CD14-positive monocyte (primary cell): Measurements from ENCODE around the gene CSTPP1. TPM values are rescaled to one million over a fixed set of nuclear protein-coding genes. Genes with fewer than 3 reads are reported as not detected.

Experiments
- DNase-seq, 3 donors: peaks; one replicate each; pipeline ENCODE4 v3.0.0-alpha.2; 2011 to 2022
- H2AFZ ChIP-seq: 2 replicates; pipeline ENCODE4 v1.6.0; 2012; ENCODE audit warnings: mild to moderate bottlenecking, low read depth, low read length, inconsistent platforms; ENCODE audit not compliant: insufficient read depth, poor library complexity, severe bottlenecking
- H3K27ac ChIP-seq, 2 donors: 1 replicate in 1 of 2; 2 replicates in 1 of 2; pipeline ENCODE4 v1.5.1; 2012 to 2013; ENCODE audit warnings: low read length in 2 of 2, control low read depth in 1 of 2, inconsistent platforms in 1 of 2, low read depth in 1 of 2, mild to moderate bottlenecking in 1 of 2
- H3K27me3 ChIP-seq, 2 donors: one replicate each; pipeline versions ENCODE4 v1.6.0 to v1.6.1; 2011 to 2013; ENCODE audit warnings: low read length in 2 of 2; ENCODE audit not compliant: control insufficient read depth in 2 of 2, insufficient read depth in 2 of 2
- H3K36me3 ChIP-seq, 2 donors: replicated peaks in 1 of 2; 1 replicate in 1 of 2; 2 replicates in 1 of 2; pipeline versions ENCODE4 v1.5.1 to v1.6.1; 2012 to 2013; ENCODE audit warnings: low read length in 2 of 2, control low read depth in 1 of 2, inconsistent platforms in 1 of 2, mild to moderate bottlenecking in 1 of 2; ENCODE audit not compliant: insufficient read depth in 2 of 2, control insufficient read depth in 1 of 2
- H3K4me1 ChIP-seq, 2 donors: 1 replicate in 1 of 2; 2 replicates in 1 of 2; pipeline versions ENCODE4 v1.5.1 to v1.6.1; 2012 to 2013; ENCODE audit warnings: low read length in 2 of 2, control low read depth in 1 of 2, inconsistent platforms in 1 of 2, mild to moderate bottlenecking in 1 of 2, moderate library complexity in 1 of 2; ENCODE audit not compliant: insufficient read depth in 2 of 2, control insufficient read depth in 1 of 2
- H3K4me2 ChIP-seq: replicated peaks from 2 replicates; pipeline ENCODE3; 2012; ENCODE audit warnings: low read length, moderate library complexity, mild to moderate bottlenecking; ENCODE audit not compliant: poor library complexity, severe bottlenecking; ENCODE audit errors: extremely low read depth
- H3K4me3 ChIP-seq, 3 experiments: fragments of 200-600 bp in 1 of 3; sonication (generic) in 1 of 3; replicated peaks in 1 of 3; 1 replicate in 2 of 3; 2 replicates in 1 of 3; pipeline ENCODE4 v1.5.1; 2011 to 2013; ENCODE audit warnings: low read length in 3 of 3, mild to moderate bottlenecking in 3 of 3, control low read depth in 2 of 3, low read depth in 2 of 3, inconsistent platforms in 1 of 3, moderate library complexity in 1 of 3
- H3K79me2 ChIP-seq: 2 replicates; pipeline ENCODE4 v1.6.0; 2012; ENCODE audit warnings: mild to moderate bottlenecking, control low read depth, inconsistent platforms, low read length, moderate library complexity; ENCODE audit not compliant: insufficient read depth
- H3K9ac ChIP-seq: 2 replicates; pipeline ENCODE4 v1.6.0; 2017; ENCODE audit warnings: low read length, mild to moderate bottlenecking; ENCODE audit not compliant: insufficient read depth, poor library complexity, severe bottlenecking
- H3K9me3 ChIP-seq, 2 donors: replicated peaks in 1 of 2; 1 replicate in 1 of 2; 2 replicates in 1 of 2; pipeline versions ENCODE4 v1.5.1 to v1.6.1; 2012 to 2013; ENCODE audit warnings: low read length in 2 of 2, control low read depth in 1 of 2; ENCODE audit not compliant: control insufficient read depth in 1 of 2, insufficient read depth in 1 of 2
- H4K20me1 ChIP-seq: 2 replicates; pipeline ENCODE4 v1.6.0; 2012; ENCODE audit warnings: mild to moderate bottlenecking, low read length, control low read depth, moderate library complexity; ENCODE audit not compliant: insufficient read depth
- H3K27ac Mint-ChIP-seq, 7 donors: one replicate each; pipeline ENCODE4 v1.8.0; 2020; ENCODE audit warnings: mild to moderate bottlenecking in 7 of 7, mixed read lengths in 7 of 7, moderate library complexity in 6 of 7, inconsistent platforms in 2 of 7
- H3K27me3 Mint-ChIP-seq, 3 donors: one replicate each; pipeline ENCODE4 v1.8.0; 2021 to 2022; ENCODE audit warnings: low read depth in 3 of 3, mild to moderate bottlenecking in 3 of 3, mixed read lengths in 3 of 3, moderate library complexity in 3 of 3, inconsistent platforms in 1 of 3
- H3K36me3 Mint-ChIP-seq, 2 donors: one replicate each; pipeline ENCODE4 v1.8.0; 2020; ENCODE audit warnings: mixed read lengths in 2 of 2, inconsistent platforms in 1 of 2, mild to moderate bottlenecking in 1 of 2
- H3K4me1 Mint-ChIP-seq: one replicate; pipeline ENCODE4 v1.8.0; 2020; ENCODE audit warnings: mild to moderate bottlenecking, mixed read lengths
- H3K4me3 Mint-ChIP-seq, 2 donors: one replicate each; pipeline ENCODE4 v1.8.0; 2020; ENCODE audit warnings: mild to moderate bottlenecking in 2 of 2, mixed read lengths in 2 of 2, moderate library complexity in 1 of 2
- H3K9me3 Mint-ChIP-seq, 7 donors: one replicate each; pipeline ENCODE4 v1.8.0; 2020 to 2022; ENCODE audit warnings: mixed read lengths in 7 of 7, mild to moderate bottlenecking in 6 of 7, moderate library complexity in 6 of 7, inconsistent platforms in 2 of 7
- WGBS: methylation state at CpG from one replicate; pipeline ENCODE4 v1.1.5; 2013; ENCODE audit warnings: missing lambda C conversion rate; ENCODE audit not compliant: insufficient coverage; 5-methylcytosine and 5-hydroxymethylcytosine counted together
- intact Hi-C, 2 donors: fragments of 100-400 bp; cut with micrococcal nuclease; formaldehyde crosslinking; loops; one replicate each; pipeline versions ENCODE4 v1.15.0 to v1.15.1; 2023
- polyA plus RNA-seq, 3 donors: library from polyadenylated mRNA; depleted of rRNA in 1 of 3; unstranded in 2 of 3; stranded (reverse) in 1 of 3; fragments of 300-500 nt in 2 of 3; fragments of >200 nt in 1 of 3; fragmentation: Illumina TruSeq in 2 of 3; gene quantifications; 1 replicate in 2 of 3; 2 replicates in 1 of 3; pipeline ENCODE4 v1.2.3, GENCODE V29; 2012 to 2021
- TF ChIP-seq, protein P1 (sequence below): fragments of 200-600 bp; IDR thresholded peaks from one replicate; pipeline ENCODE4 v1.8.0; 2022; ENCODE audit warnings: antibody characterized with exemption, mild to moderate bottlenecking

The CSTPP1 gene
- polyA plus RNA-seq, 3 donors: 4.5 to 6.5 (median 5.9) TPM

DNA sequence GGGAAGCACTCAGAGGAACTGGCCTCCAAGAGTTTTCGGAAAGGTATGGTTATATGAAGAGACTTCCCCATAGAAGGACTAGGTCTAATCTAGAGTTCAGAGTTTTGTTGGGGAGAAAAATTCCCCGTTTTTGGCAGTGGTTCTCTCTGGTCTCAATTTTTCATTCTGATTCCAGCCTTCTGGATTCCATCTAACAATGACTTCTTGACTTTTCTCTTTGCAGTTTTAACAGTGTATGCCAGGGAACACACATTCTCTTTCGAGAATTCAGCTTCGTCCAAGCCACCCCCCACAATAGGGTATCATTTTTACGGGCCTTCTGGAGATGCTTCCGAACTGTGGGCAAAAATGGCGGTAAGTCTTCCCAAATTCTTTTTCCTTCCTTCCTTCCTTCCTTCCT, 115.6 kb downstream of the CSTPP1 start:
- no peak for DNase-seq
- intact Hi-C loops: no loop called here

DNA sequence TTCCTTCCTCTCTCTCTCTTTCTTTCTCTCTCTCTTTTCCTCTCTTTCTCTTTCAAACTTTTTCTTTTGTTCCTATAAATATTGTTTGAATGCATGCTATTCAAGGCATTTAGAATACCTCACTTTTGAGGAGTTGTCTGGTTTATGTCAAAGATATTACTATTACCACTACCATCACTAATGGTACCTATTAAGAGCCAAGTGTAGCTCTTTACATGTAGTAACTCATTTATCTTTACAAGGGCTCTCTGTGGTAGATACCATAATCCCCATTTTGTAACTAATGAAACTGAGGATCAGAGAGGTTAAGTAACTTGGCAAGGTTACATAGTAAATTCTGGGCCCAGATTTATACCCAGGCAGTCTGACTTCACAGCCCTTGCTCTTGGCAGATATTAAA, 116.0 kb downstream of the CSTPP1 start:
- H3K4me3 Mint-ChIP-seq: no peak overlapping the region
- Histone ChIP-seq H3K4me1 (no peaks in the 10 kb centered on the region), H3K9me3 (no peaks in the 10 kb centered on the region), H3K27ac (no peak overlapping the region), H4K20me1 (no peaks in the 10 kb centered on the region), H3K4me2 (no peak overlapping the region), H3K36me3 (no peaks in the 10 kb centered on the region), H3K9ac (no peak overlapping the region), H3K4me3 (no peak overlapping the region), H3K79me2 (no peaks in the 10 kb centered on the region), H2AFZ (no peak overlapping the region), H3K27me3 (no peaks in the 10 kb centered on the region)
- DNase-seq: no peak
- peaks cover 0 to 3% (median 0%) of the 10 kb centered on the region in 7 donors for H3K9me3 Mint-ChIP-seq
- H3K27ac Mint-ChIP-seq: no peak overlapping the region
- TF ChIP-seq, protein P1, sequence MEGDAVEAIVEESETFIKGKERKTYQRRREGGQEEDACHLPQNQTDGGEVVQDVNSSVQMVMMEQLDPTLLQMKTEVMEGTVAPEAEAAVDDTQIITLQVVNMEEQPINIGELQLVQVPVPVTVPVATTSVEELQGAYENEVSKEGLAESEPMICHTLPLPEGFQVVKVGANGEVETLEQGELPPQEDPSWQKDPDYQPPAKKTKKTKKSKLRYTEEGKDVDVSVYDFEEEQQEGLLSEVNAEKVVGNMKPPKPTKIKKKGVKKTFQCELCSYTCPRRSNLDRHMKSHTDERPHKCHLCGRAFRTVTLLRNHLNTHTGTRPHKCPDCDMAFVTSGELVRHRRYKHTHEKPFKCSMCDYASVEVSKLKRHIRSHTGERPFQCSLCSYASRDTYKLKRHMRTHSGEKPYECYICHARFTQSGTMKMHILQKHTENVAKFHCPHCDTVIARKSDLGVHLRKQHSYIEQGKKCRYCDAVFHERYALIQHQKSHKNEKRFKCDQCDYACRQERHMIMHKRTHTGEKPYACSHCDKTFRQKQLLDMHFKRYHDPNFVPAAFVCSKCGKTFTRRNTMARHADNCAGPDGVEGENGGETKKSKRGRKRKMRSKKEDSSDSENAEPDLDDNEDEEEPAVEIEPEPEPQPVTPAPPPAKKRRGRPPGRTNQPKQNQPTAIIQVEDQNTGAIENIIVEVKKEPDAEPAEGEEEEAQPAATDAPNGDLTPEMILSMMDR: no peak
- peaks cover 2% of the 10 kb centered on the region for H3K4me1 Mint-ChIP-seq
- peaks cover 0 to 3% (median 0%) of the 10 kb centered on the region in 3 donors for H3K27me3 Mint-ChIP-seq
- intact Hi-C loops: no loop called here
- peaks cover 2 to 4% of the 10 kb centered on the region in 2 donors for H3K36me3 Mint-ChIP-seq

More for the DNA sequence above, 115.6 kb downstream of the CSTPP1 start:
- H3K36me3 Mint-ChIP-seq: peaks cover 2 to 4% of the 10 kb centered on the region in 2 donors
- peaks cover 0 to 2% (median 0%) of the 10 kb centered on the region in 3 donors for H3K27me3 Mint-ChIP-seq
- no peak overlapping the region for H3K27ac Mint-ChIP-seq
- WGBS: 94% methylated on average over 5 of the region's 7 CpGs
- peaks cover 0 to 2% (median 0%) of the 10 kb centered on the region in 7 donors for H3K9me3 Mint-ChIP-seq
- TF ChIP-seq, protein P1: no peak
- H3K4me2 ChIP-seq: no peak overlapping the region
- H3K4me1 Mint-ChIP-seq: no peaks in the 10 kb centered on the region
- H3K9me3 ChIP-seq: no peaks in the 10 kb centered on the region
- no peaks in the 10 kb centered on the region for H3K4me1 ChIP-seq
- H2AFZ ChIP-seq: no peak overlapping the region
- H4K20me1 ChIP-seq: no peaks in the 10 kb centered on the region
- no peaks in the 10 kb centered on the region for H3K27me3 ChIP-seq
- no peaks in the 10 kb centered on the region for H3K36me3 ChIP-seq
- no peak overlapping the region for H3K9ac ChIP-seq
- no peak overlapping the region for H3K27ac ChIP-seq
- no peaks in the 10 kb centered on the region for H3K79me2 ChIP-seq
- no peak overlapping the region for H3K4me3 Mint-ChIP-seq
- no peak overlapping the region for H3K4me3 ChIP-seq
